SK-N-SH (cell line): ENCODE results near the gene POLR1D. TPM values are rescaled to one million over a fixed set of nuclear protein-coding genes. Genes with fewer than 3 reads are reported as not detected.

ENCODE experiments used
- CTCF ChIA-PET: fragments of 300-600, 350-600 bp; formaldehyde crosslinking; extraction: SDS; loops from one replicate; lab custom pipeline; 2021; lab: Yijun Ruan, JAX
- POLR2A ChIA-PET: fragments of 350-600 bp; sonication (Branson Sonifier 250); formaldehyde crosslinking; extraction: SDS; loops from one replicate; lab custom pipeline; 2020; ENCODE audit warnings: antibody characterized with exemption, inconsistent platforms; lab: Yijun Ruan, JAX
- DNase-seq: peaks from one replicate; pipeline ENCODE4 v3.0.0; 2012
- H2AFZ ChIP-seq: fragments of 200-600 bp; sonication (generic); 2 replicates; pipeline ENCODE4 v1.8.1; 2016; ENCODE audit warnings: antibody characterized with exemption, mild to moderate bottlenecking, low read depth
- H3F3A ChIP-seq: fragments of 200-600 bp; sonication (generic); replicated peaks from 2 replicates; pipeline ENCODE3; 2016; ENCODE audit warnings: antibody characterized with exemption, mild to moderate bottlenecking; ENCODE audit not compliant: insufficient read depth
- H3K27ac ChIP-seq, 2 experiments: fragments of 200-500 bp in 1 of 2; fragments of 200-600 bp in 1 of 2; sonication (Bioruptor generic) in 1 of 2; sonication (generic), shearing (Covaris generic) in 1 of 2; 2 replicates each; pipeline versions ENCODE4 v1.5.1 to v1.6.1; 2014 to 2016; ENCODE audit warnings: low read depth in 2 of 2, inconsistent platforms in 1 of 2, low read length in 1 of 2, mild to moderate bottlenecking in 1 of 2, mixed read lengths in 1 of 2
- H3K27me3 ChIP-seq: fragments of 200-600 bp; sonication (generic), shearing (Covaris generic); 2 replicates; pipeline ENCODE4 v1.6.1; 2016; ENCODE audit warnings: mixed run types; ENCODE audit not compliant: insufficient read depth
- H3K36me3 ChIP-seq, 2 experiments: fragments of 200-500 bp in 1 of 2; fragments of 200-600 bp in 1 of 2; sonication (Bioruptor generic) in 1 of 2; sonication (generic) in 1 of 2; replicated peaks in 1 of 2; 2 replicates each; pipeline versions ENCODE3 to v1.5.1; 2014 to 2016; ENCODE audit warnings: low read length in 1 of 2, mild to moderate bottlenecking in 1 of 2; ENCODE audit not compliant: insufficient read depth in 2 of 2, control insufficient read depth in 1 of 2
- H3K4me1 ChIP-seq, 2 experiments: fragments of 200-500 bp in 1 of 2; fragments of 200-600 bp in 1 of 2; sonication (Bioruptor generic) in 1 of 2; sonication (generic), shearing (Covaris generic) in 1 of 2; 2 replicates each; pipeline versions ENCODE4 v1.5.1 to v1.6.1; 2014 to 2016; ENCODE audit warnings: low read depth in 1 of 2, low read length in 1 of 2, mixed run types in 1 of 2; ENCODE audit not compliant: insufficient read depth in 2 of 2, control insufficient read depth in 1 of 2
- H3K4me2 ChIP-seq: fragments of 200-600 bp; sonication (generic), shearing (Covaris generic); 2 replicates; pipeline ENCODE4 v1.6.1; 2017; ENCODE audit warnings: mixed run types
- H3K4me3 ChIP-seq, 2 experiments: fragments of 200-500 bp in 1 of 2; fragments of 200-600 bp in 1 of 2; sonication (Bioruptor generic) in 1 of 2; sonication (generic), shearing (Covaris generic) in 1 of 2; 2 replicates each; pipeline versions ENCODE4 v1.5.1 to v1.8.1; 2014 to 2016; ENCODE audit warnings: low read depth in 2 of 2, inconsistent platforms in 1 of 2, low read length in 1 of 2, mild to moderate bottlenecking in 1 of 2, mixed read lengths in 1 of 2, moderate library complexity in 1 of 2
- H3K79me2 ChIP-seq: fragments of 200-600 bp; sonication (generic); 2 replicates; pipeline ENCODE4 v1.8.1; 2017; ENCODE audit warnings: mild to moderate bottlenecking; ENCODE audit not compliant: insufficient read depth
- H3K9ac ChIP-seq: fragments of 200-600 bp; sonication (generic); 2 replicates; pipeline ENCODE4 v1.6.1; 2017; ENCODE audit warnings: mixed run types
- H3K9me2 ChIP-seq: fragments of 200-600 bp; sonication (generic); 2 replicates; pipeline ENCODE4 v1.6.1; 2017; ENCODE audit warnings: mixed run types
- H3K9me3 ChIP-seq: fragments of 200-600 bp; sonication (generic); 2 replicates; pipeline ENCODE4 v1.6.1; 2017; ENCODE audit warnings: mixed run types, mild to moderate bottlenecking, moderate library complexity
- H4K20me1 ChIP-seq: fragments of 200-600 bp; sonication (generic); 2 replicates; pipeline ENCODE4 v1.6.1; 2017; ENCODE audit warnings: mild to moderate bottlenecking, mixed run types; ENCODE audit not compliant: insufficient read depth
- CTCF ChIP-seq: fragments of 200-600 bp; sonication (generic); IDR thresholded peaks from 2 replicates; pipeline ENCODE4 v1.6.1; 2017; ENCODE audit warnings: antibody characterized with exemption, mild to moderate bottlenecking, moderate library complexity
- FOSL2 ChIP-seq: IDR thresholded peaks from 2 replicates; pipeline ENCODE4 v1.4.0; 2012; ENCODE audit warnings: low read depth, mild to moderate bottlenecking, moderate library complexity, borderline replicate concordance
- FOXJ3 ChIP-seq: sonication (generic); formaldehyde crosslinking; IDR thresholded peaks from 2 replicates; pipeline ENCODE4 v1.5.1; 2020; ENCODE audit warnings: mild to moderate bottlenecking, missing genetic modification reagents
- GABPA ChIP-seq: IDR thresholded peaks from 2 replicates; pipeline ENCODE4 v1.4.0; 2012; ENCODE audit warnings: low read depth, mild to moderate bottlenecking
- JUND ChIP-seq: IDR thresholded peaks from 2 replicates; pipeline ENCODE4 v1.4.0; 2012
- MEF2A ChIP-seq: IDR thresholded peaks from 2 replicates; pipeline ENCODE4 v1.4.0; 2012; ENCODE audit warnings: low read depth, borderline replicate concordance
- NFIC ChIP-seq: IDR thresholded peaks from 2 replicates; pipeline ENCODE4 v1.4.0; 2012; ENCODE audit warnings: borderline replicate concordance
- NRF1 ChIP-seq: IDR thresholded peaks from 2 replicates; pipeline ENCODE4 v1.6.1; 2012; ENCODE audit warnings: low read depth, mild to moderate bottlenecking, low read length
- RAD21 ChIP-seq: IDR thresholded peaks from 2 replicates; pipeline ENCODE4 v1.6.1; 2012; ENCODE audit warnings: mild to moderate bottlenecking, low read length
- RCOR1 ChIP-seq: fragments of 150-350 bp; IDR thresholded peaks from 2 replicates; pipeline ENCODE4 v1.6.1; 2017; ENCODE audit warnings: antibody characterized with exemption, low read length
- RFX5 ChIP-seq: IDR thresholded peaks from 2 replicates; pipeline ENCODE4 v1.6.1; 2012; ENCODE audit warnings: mild to moderate bottlenecking, improper control_type of control experiment, low read length
- RXRA ChIP-seq: IDR thresholded peaks from 2 replicates; pipeline ENCODE4 v1.4.0; 2012; ENCODE audit warnings: low read depth, mild to moderate bottlenecking, borderline replicate concordance
- TAF1 ChIP-seq: IDR thresholded peaks from 2 replicates; pipeline ENCODE4 v1.6.1; 2012; ENCODE audit warnings: low read depth, mild to moderate bottlenecking, low read length, moderate library complexity, borderline replicate concordance
- TCF12 ChIP-seq: IDR thresholded peaks from 2 replicates; pipeline ENCODE4 v1.4.0; 2012
- WGBS: methylation state at CpG from one replicate; pipeline ENCODE4 v1.1.6; 2017; ENCODE audit warnings: low lambda C conversion rate; 5-methylcytosine and 5-hydroxymethylcytosine counted together
- polyA plus RNA-seq, 3 experiments: library from polyadenylated mRNA; depleted of rRNA; stranded (reverse); fragments of >200 nt; gene quantifications; 2 replicates each; pipeline ENCODE4 v1.2.3, GENCODE V29; 2012
- TF ChIP-seq, protein P1 (sequence below): fragments of 150-350 bp; IDR thresholded peaks from 2 replicates; pipeline ENCODE4 v1.6.1; 2016; ENCODE audit warnings: mild to moderate bottlenecking, low read depth, low read length
- TF ChIP-seq, protein P2 (sequence below): IDR thresholded peaks from 2 replicates; pipeline ENCODE4; 2012

POLR1D gene
- polyA plus RNA-seq, 1 of the 3 experiments (the other 2 are of a cell fraction): 150 TPM

GRCh38 chr13:27665333-27665732 lies 43.6 kb downstream of the POLR1D start:
- H3K27me3 ChIP-seq: no peaks in the 10 kb centered on the region
- H3K9ac ChIP-seq: no peak overlapping the region
- POLR2A ChIA-PET: no interaction called here
- no peaks in the 10 kb centered on the region for H3K9me2 ChIP-seq
- CTCF ChIA-PET: interaction anchor here (1.3 to 2.2 kb wide), 3 partner anchors 16 to 162 kb away, joined by 4 to 5 read pairs (median 5); partner anchors contain the start of gene LNX2
- H3K4me3 ChIP-seq: no peak overlapping the region
- no peak for DNase-seq
- H3K4me2 ChIP-seq: no peak overlapping the region
- H3K36me3 ChIP-seq: peaks cover 12 to 16% of the 10 kb centered on the region in 2 experiments
- H4K20me1 ChIP-seq: no peaks in the 10 kb centered on the region
- peaks cover 5% of the 10 kb centered on the region for H3F3A ChIP-seq
- H3K9me3 ChIP-seq: no peaks in the 10 kb centered on the region
- H2AFZ ChIP-seq: no peak overlapping the region
- 67% methylated on average over 3 of the region's 3 CpGs for WGBS
- peaks cover 0 to 4% of the 10 kb centered on the region in 2 experiments; a peak in 2 of 4 replicates for H3K4me1 ChIP-seq
- peak; percentile 24; the same call in 1 of the 2 replicates for TF ChIP-seq RAD21
- no peak for TF ChIP-seq GABPA
- no peak for TF ChIP-seq TCF12
- TF ChIP-seq, protein P1, sequence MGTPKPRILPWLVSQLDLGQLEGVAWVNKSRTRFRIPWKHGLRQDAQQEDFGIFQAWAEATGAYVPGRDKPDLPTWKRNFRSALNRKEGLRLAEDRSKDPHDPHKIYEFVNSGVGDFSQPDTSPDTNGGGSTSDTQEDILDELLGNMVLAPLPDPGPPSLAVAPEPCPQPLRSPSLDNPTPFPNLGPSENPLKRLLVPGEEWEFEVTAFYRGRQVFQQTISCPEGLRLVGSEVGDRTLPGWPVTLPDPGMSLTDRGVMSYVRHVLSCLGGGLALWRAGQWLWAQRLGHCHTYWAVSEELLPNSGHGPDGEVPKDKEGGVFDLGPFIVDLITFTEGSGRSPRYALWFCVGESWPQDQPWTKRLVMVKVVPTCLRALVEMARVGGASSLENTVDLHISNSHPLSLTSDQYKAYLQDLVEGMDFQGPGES: no peak
- TF ChIP-seq CTCF: peak; percentile 38
- no peak overlapping the region for H3K27ac ChIP-seq
- H3K79me2 ChIP-seq: peaks cover 2% of the 10 kb centered on the region; the same call in 1 of the 2 replicates

DNA sequence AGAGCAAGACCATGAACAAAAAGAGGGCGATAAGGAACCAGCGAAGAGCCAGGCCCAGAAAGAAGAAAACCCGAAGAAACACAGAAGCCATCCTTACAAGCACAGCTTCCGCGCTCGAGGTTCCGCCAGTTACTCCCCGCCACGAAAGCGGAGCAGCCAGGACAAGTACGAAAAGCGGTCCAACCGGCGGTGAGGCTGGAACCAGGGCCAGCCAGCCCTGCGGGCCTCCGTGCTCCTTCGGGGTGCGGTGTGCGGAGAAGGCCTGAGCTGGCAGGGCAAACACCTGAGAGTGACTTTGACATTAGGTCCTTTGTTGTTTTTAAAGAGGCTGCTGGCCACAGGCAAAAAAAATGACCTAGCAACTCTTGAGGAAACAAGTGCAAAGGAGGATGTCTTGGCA lies 44.1 kb downstream of the POLR1D start:
- no peak overlapping the region for H2AFZ ChIP-seq
- H3F3A ChIP-seq: peaks cover 5% of the 10 kb centered on the region
- H4K20me1 ChIP-seq: no peaks in the 10 kb centered on the region
- ChIA-PET CTCF (interaction anchor here (0.7 to 2.2 kb wide), 4 partner anchors 16 to 161 kb away, joined by 3 to 5 read pairs (median 4); partner anchors contain the start of genes LNX2 and POLR1D), POLR2A (no interaction called here)
- H3K4me1 ChIP-seq: peaks cover 0 to 4% of the 10 kb centered on the region in 2 experiments; a peak in 2 of 4 replicates
- H3K4me3 ChIP-seq: no peak overlapping the region
- no peaks in the 10 kb centered on the region for H3K9me2 ChIP-seq
- no peaks in the 10 kb centered on the region for H3K27me3 ChIP-seq
- no peak overlapping the region for H3K9ac ChIP-seq
- DNase-seq: no peak
- WGBS: 91% methylated on average over 18 of the region's 19 CpGs
- no peaks in the 10 kb centered on the region for H3K79me2 ChIP-seq
- H3K27ac ChIP-seq: no peak overlapping the region
- no peaks in the 10 kb centered on the region for H3K9me3 ChIP-seq
- TF ChIP-seq TAF1: no peak
- no peak for TF ChIP-seq MEF2A
- H3K36me3 ChIP-seq: peaks cover 12 to 16% of the 10 kb centered on the region in 2 experiments
- H3K4me2 ChIP-seq: no peak overlapping the region

GRCh38 chr13:27666951-27667350 lies 45.3 kb downstream of the POLR1D start:
- H3F3A ChIP-seq: peaks cover 5% of the 10 kb centered on the region
- no peak for DNase-seq
- H3K4me1 ChIP-seq: peaks cover 0 to 4% of the 10 kb centered on the region in 2 experiments; a peak in 2 of 4 replicates
- CTCF ChIA-PET: interaction anchor here (1.3 kb wide), 1 partner anchor 11 kb away, joined by 3 read pairs; no protein-coding TSS in a partner anchor
- no peaks in the 10 kb centered on the region for H3K9me2 ChIP-seq
- peaks cover 12 to 16% of the 10 kb centered on the region in 2 experiments for H3K36me3 ChIP-seq
- no peak overlapping the region for H3K27ac ChIP-seq
- no peak overlapping the region for H3K4me3 ChIP-seq
- no peak overlapping the region for H3K9ac ChIP-seq
- no peak overlapping the region for H3K4me2 ChIP-seq
- no peaks in the 10 kb centered on the region for H3K27me3 ChIP-seq
- no peak overlapping the region for H2AFZ ChIP-seq
- POLR2A ChIA-PET: no interaction called here
- H3K9me3 ChIP-seq: no peaks in the 10 kb centered on the region
- H3K79me2 ChIP-seq: no peaks in the 10 kb centered on the region
- WGBS: 94% methylated on average over 3 of the region's 3 CpGs
- H4K20me1 ChIP-seq: no peaks in the 10 kb centered on the region
- TF ChIP-seq RCOR1: no peak
- no peak for TF ChIP-seq TCF12
- TF ChIP-seq JUND: no peak
- no peak for TF ChIP-seq NFIC
- no peak for TF ChIP-seq FOSL2
- no peak for TF ChIP-seq NRF1
- TF ChIP-seq RFX5: no peak
- TF ChIP-seq, protein P2, sequence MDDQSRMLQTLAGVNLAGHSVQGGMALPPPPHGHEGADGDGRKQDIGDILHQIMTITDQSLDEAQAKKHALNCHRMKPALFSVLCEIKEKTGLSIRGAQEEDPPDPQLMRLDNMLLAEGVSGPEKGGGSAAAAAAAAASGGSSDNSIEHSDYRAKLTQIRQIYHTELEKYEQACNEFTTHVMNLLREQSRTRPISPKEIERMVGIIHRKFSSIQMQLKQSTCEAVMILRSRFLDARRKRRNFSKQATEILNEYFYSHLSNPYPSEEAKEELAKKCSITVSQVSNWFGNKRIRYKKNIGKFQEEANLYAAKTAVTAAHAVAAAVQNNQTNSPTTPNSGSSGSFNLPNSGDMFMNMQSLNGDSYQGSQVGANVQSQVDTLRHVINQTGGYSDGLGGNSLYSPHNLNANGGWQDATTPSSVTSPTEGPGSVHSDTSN: no peak
- TF ChIP-seq RXRA: no peak
- TF ChIP-seq, protein P1: no peak
- TF ChIP-seq FOXJ3 (CRISPR knock-in tag): no peak
